Liver (tissue), 9 donors: ENCODE data around the gene ANKRD44. TPM values are rescaled to one million over a fixed set of nuclear protein-coding genes. Genes with fewer than 3 reads are reported as not detected.

ENCODE experiments used
- DNase-seq: peaks from one replicate; pipeline ENCODE4 v3.0.0-alpha.2; 2017; ENCODE audit warnings: low spot score
- H3K27ac ChIP-seq, 2 donors: one replicate each; pipeline ENCODE4 v1.7.0; 2013; ENCODE audit warnings: inconsistent platforms in 2 of 2, low read length in 2 of 2, control low read depth in 1 of 2, low read depth in 1 of 2, mild to moderate bottlenecking in 1 of 2
- H3K27me3 ChIP-seq, 4 donors: one replicate each; pipeline versions ENCODE4 v1.6.1 to v1.7.0; 2013; ENCODE audit warnings: low read length in 3 of 4, inconsistent platforms in 1 of 4, mild to moderate bottlenecking in 1 of 4, moderate library complexity in 1 of 4; ENCODE audit not compliant: control insufficient read depth in 4 of 4, insufficient read depth in 4 of 4
- H3K36me3 ChIP-seq, 4 donors: one replicate each; pipeline versions ENCODE4 v1.6.1 to v1.7.0; 2013; ENCODE audit warnings: low read length in 3 of 4, mild to moderate bottlenecking in 3 of 4, low read depth in 1 of 4, moderate library complexity in 1 of 4; ENCODE audit not compliant: control insufficient read depth in 4 of 4, insufficient read depth in 3 of 4
- H3K4me1 ChIP-seq, 4 donors: one replicate each; pipeline versions ENCODE4 v1.6.1 to v1.7.0; 2013; ENCODE audit warnings: low read length in 3 of 4, mild to moderate bottlenecking in 3 of 4, moderate library complexity in 1 of 4; ENCODE audit not compliant: control insufficient read depth in 4 of 4, insufficient read depth in 4 of 4
- H3K4me3 ChIP-seq, 3 donors: one replicate each; pipeline versions ENCODE4 v1.6.1 to v1.7.0; 2013; ENCODE audit warnings: low read length in 3 of 3, control low read depth in 1 of 3, low read depth in 1 of 3, mild to moderate bottlenecking in 1 of 3
- H3K9ac ChIP-seq, 2 donors: one replicate each; pipeline ENCODE4 v1.7.0; 2013; ENCODE audit warnings: low read length in 2 of 2, mild to moderate bottlenecking in 2 of 2, moderate library complexity in 2 of 2, control low read depth in 1 of 2, low read depth in 1 of 2
- H3K9me3 ChIP-seq, 4 donors: one replicate each; pipeline versions ENCODE4 v1.6.1 to v1.7.0; 2013; ENCODE audit warnings: low read length in 3 of 4; ENCODE audit not compliant: control insufficient read depth in 4 of 4
- FOXA1 ChIP-seq: IDR thresholded peaks from 2 replicates; pipeline ENCODE4 v1.6.1; 2016; ENCODE audit warnings: antibody characterized with exemption
- FOXA2 ChIP-seq: IDR thresholded peaks from 2 replicates; pipeline ENCODE4 v1.6.1; 2016; ENCODE audit warnings: antibody characterized with exemption
- GABPA ChIP-seq, 2 donors: IDR thresholded peaks in 1 of 2; conservative IDR thresholded peaks in 1 of 2; 2 replicates each; pipeline ENCODE4 v1.6.1; 2016; ENCODE audit warnings: antibody characterized with exemption in 2 of 2, mild to moderate bottlenecking in 1 of 2, moderate library complexity in 1 of 2
- HNF4A ChIP-seq, 2 donors: conservative IDR thresholded peaks; 2 replicates each; pipeline ENCODE4 v1.6.1; 2016; ENCODE audit warnings: antibody characterized with exemption in 2 of 2, mild to moderate bottlenecking in 2 of 2
- JUND ChIP-seq, 2 donors: IDR thresholded peaks; 2 replicates each; pipeline ENCODE4 v1.6.1; 2016; ENCODE audit warnings: antibody characterized with exemption in 2 of 2
- NR2F2 ChIP-seq: IDR thresholded peaks from 2 replicates; pipeline ENCODE4 v1.6.1; 2016; ENCODE audit warnings: antibody characterized with exemption
- RAD21 ChIP-seq, 2 donors: IDR thresholded peaks; 2 replicates each; pipeline ENCODE4 v1.6.1; 2016; ENCODE audit warnings: antibody characterized with exemption in 2 of 2, mild to moderate bottlenecking in 2 of 2
- RXRA ChIP-seq, 2 donors: IDR thresholded peaks; 2 replicates each; pipeline ENCODE4 v1.6.1; 2017 to 2018; ENCODE audit warnings: antibody characterized with exemption in 2 of 2, mild to moderate bottlenecking in 1 of 2
- SP1 ChIP-seq: IDR thresholded peaks from 2 replicates; pipeline ENCODE4 v1.6.1; 2018; ENCODE audit warnings: antibody characterized with exemption, mild to moderate bottlenecking
- TAF1 ChIP-seq: conservative IDR thresholded peaks from 2 replicates; pipeline ENCODE4 v1.6.1; 2016; ENCODE audit warnings: antibody characterized with exemption, mild to moderate bottlenecking
- WGBS: extraction: QIAGEN DNeasy Blood & Tissue Kit; methylation state at CpG from one replicate; pipeline ENCODE4 v1.1.7; 2013; 5-methylcytosine and 5-hydroxymethylcytosine counted together
- polyA plus RNA-seq, 2 donors: library from polyadenylated mRNA; stranded (reverse) in 1 of 2; unstranded in 1 of 2; fragments of 200-250 nt in 1 of 2; fragments of >200 nt in 1 of 2; fragmentation: Nextera tagmentation in 1 of 2; extraction: Ambion mirVana in 1 of 2; gene quantifications; one replicate each; pipeline versions ENCODE4 v1.2.1 to v1.2.3, GENCODE V29; 2013 to 2015
- total RNA-seq, 2 donors: library from RNA; depleted of rRNA; stranded (reverse); fragments of >200 nt; gene quantifications; one replicate each; pipeline ENCODE4 v1.2.3, GENCODE V29; 2014
- TF ChIP-seq, protein P1 (sequence below): IDR thresholded peaks from 2 replicates; pipeline ENCODE4 v1.6.1; 2016; ENCODE audit warnings: antibody characterized with exemption
- TF ChIP-seq, protein P2 (sequence below): IDR thresholded peaks from 2 replicates; pipeline ENCODE4 v1.6.1; 2016; ENCODE audit warnings: antibody characterized with exemption
- TF ChIP-seq, protein P3 (sequence below): fragments of 150-350 bp; IDR thresholded peaks from 2 replicates; pipeline ENCODE4 v1.5.1; 2017; ENCODE audit warnings: improper control_type of control experiment, low read depth, low read length; ENCODE audit not compliant: missing input control
- TF ChIP-seq, protein P4 (sequence below): IDR thresholded peaks from 2 replicates; pipeline ENCODE4 v1.6.1; 2016; ENCODE audit warnings: antibody characterized with exemption
- TF ChIP-seq, protein P5 (sequence below): IDR thresholded peaks from 2 replicates; pipeline ENCODE4 v1.6.1; 2016; ENCODE audit warnings: antibody characterized with exemption, mild to moderate bottlenecking
- donor health status: healthy.
- donor health status: healthy.
- donor health status: healthy.
- donor health status: healthy.
- donor health status: healthy.

ANKRD44 gene
- total and polyA plus RNA-seq, 4 donors, result 3.8 to 18.2 (median 6.8) TPM

DNA sequence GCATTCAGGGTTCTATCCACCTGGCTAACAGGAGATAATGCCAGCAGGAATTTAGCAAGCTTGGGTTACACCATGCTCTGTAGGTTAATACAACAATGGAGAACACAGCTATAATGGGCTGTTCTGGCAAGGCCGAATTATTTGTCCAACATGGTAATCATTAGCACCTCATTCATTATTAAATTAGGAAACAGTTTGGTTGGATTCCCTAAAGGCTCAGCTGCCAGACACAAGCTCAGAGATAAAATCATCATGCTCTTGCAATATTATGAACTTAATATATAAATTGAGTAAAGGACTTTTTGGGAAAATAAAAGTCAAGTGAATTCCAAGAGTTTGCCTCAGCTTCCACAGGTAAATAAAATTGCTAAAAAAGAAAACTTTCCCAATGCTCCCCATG lies 166.4 kb downstream of the ANKRD44 start:
- Histone ChIP-seq H3K9ac (no peak overlapping the region), H3K9me3 (no peaks in the 10 kb centered on the region), H3K36me3 (no peaks in the 10 kb centered on the region), H3K27ac (no peak overlapping the region), H3K4me3 (no peak overlapping the region), H3K27me3 (no peaks in the 10 kb centered on the region), H3K4me1 (no peaks in the 10 kb centered on the region)
- DNase-seq, result no peak
- TF ChIP-seq, protein P1, sequence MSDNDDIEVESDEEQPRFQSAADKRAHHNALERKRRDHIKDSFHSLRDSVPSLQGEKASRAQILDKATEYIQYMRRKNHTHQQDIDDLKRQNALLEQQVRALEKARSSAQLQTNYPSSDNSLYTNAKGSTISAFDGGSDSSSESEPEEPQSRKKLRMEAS, result no peak
- TF ChIP-seq RXRA (IDR thresholded peaks at IDR 0.05) (no peak), GABPA (IDR thresholded peaks at IDR 0.05 in 1 of 2, conservative IDR thresholded peaks at IDR 0.05 in 1 of 2) (no peak), JUND (IDR thresholded peaks at IDR 0.05) (no peak), NR2F2 (no peak), SP1 (no peak), RAD21 (IDR thresholded peaks at IDR 0.05) (no peak)
- TF ChIP-seq, protein P2, sequence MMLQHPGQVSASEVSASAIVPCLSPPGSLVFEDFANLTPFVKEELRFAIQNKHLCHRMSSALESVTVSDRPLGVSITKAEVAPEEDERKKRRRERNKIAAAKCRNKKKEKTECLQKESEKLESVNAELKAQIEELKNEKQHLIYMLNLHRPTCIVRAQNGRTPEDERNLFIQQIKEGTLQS, result no peak
- TF ChIP-seq, protein P3, sequence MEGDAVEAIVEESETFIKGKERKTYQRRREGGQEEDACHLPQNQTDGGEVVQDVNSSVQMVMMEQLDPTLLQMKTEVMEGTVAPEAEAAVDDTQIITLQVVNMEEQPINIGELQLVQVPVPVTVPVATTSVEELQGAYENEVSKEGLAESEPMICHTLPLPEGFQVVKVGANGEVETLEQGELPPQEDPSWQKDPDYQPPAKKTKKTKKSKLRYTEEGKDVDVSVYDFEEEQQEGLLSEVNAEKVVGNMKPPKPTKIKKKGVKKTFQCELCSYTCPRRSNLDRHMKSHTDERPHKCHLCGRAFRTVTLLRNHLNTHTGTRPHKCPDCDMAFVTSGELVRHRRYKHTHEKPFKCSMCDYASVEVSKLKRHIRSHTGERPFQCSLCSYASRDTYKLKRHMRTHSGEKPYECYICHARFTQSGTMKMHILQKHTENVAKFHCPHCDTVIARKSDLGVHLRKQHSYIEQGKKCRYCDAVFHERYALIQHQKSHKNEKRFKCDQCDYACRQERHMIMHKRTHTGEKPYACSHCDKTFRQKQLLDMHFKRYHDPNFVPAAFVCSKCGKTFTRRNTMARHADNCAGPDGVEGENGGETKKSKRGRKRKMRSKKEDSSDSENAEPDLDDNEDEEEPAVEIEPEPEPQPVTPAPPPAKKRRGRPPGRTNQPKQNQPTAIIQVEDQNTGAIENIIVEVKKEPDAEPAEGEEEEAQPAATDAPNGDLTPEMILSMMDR, result no peak
- 88% methylated on average over 1 of the region's 1 CpG for WGBS

DNA sequence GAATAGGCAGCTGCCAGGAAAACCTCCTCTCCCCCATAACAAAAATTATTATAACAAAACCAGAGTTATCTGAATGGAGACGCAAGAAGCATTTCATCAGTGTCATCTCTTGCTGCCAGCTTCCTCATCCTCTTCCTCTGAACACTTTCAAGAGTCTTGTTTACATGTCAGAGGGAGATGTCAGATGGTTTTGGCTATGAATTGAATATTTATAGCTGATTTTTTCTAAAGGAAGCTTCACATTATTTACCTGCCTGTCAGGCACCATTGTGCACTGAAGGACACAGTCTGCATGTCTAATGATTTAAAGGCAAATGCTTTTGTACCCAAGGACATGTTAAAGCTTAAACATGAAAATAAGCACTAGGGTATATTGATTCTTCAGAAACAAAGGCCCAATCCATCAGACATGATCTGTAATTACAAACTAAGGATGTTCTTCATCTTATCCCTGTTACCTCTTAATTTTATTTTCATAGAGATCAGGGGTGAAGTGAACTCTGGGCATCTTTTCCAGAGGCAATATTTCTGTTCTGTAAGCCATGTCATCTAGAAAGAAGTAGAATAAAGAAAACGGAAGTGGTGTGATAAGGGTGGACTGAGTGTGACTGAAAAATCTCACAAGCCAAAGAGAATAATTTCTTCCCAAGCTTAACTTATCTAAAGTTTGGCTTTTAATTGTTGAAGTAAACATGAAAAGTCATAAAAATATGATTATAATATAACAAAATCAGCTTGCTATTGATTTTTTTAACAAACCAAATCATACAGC lies 168.7 kb downstream of the ANKRD44 start:
- peak overlapping the region in 1 of 2 donors; percentile 12 for H3K27ac ChIP-seq
- no peak overlapping the region for H3K9ac ChIP-seq
- DNase-seq, result no peak
- no peaks in the 10 kb centered on the region for H3K27me3 ChIP-seq
- no peaks in the 10 kb centered on the region for H3K4me1 ChIP-seq
- H3K9me3 ChIP-seq, result no peaks in the 10 kb centered on the region
- TF ChIP-seq, protein P1, result no peak
- H3K4me3 ChIP-seq, result no peak overlapping the region
- WGBS, result 68% methylated on average over 2 of the region's 2 CpGs
- no peaks in the 10 kb centered on the region for H3K36me3 ChIP-seq

DNA sequence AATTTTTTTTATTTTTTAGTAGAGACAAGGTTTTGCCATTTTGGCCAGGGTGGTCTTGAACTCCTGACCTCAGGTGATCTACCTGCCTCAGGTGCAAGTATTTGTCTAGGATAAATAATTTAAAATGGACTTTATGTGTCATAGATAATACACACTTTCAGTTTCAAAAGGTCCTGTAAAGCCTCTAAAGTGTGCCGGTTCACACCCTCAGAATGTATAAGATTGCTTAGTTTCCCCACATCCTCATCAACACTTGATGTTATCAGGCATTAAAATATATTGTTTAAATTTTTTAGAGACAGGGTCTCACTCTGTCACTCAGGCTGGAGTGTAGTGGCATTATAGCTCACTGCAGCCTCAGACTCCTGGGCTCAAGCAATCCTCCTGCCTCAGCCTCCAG lies 170.5 kb downstream of the ANKRD44 start:
- no peaks in the 10 kb centered on the region for H3K36me3 ChIP-seq
- no peak for TF ChIP-seq RXRA (IDR thresholded peaks at IDR 0.05)
- WGBS, result 86% methylated on average over 1 of the region's 1 CpG
- no peak overlapping the region for H3K9ac ChIP-seq
- no peak for DNase-seq
- no peaks in the 10 kb centered on the region for H3K4me1 ChIP-seq
- no peaks in the 10 kb centered on the region for H3K27me3 ChIP-seq
- no peak overlapping the region for H3K27ac ChIP-seq
- no peak overlapping the region for H3K4me3 ChIP-seq
- no peaks in the 10 kb centered on the region for H3K9me3 ChIP-seq

DNA sequence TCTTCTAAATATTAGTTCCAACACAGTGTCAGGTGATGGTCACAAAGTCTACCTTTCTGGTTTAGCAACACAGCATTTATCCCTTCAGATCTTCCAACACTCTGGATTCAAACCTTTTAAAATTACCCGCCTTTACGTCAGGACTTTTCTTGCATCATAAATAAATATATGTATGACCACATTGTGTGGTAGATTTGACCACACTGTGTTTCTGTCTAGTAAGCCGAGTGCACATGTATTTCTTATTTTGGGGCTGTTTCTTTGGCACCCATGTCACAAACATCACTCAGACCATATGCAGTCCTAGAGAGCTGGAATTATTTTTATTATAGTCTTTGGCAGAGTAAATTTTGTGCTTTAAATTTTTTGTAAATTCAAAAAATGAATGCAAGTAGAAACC lies 172.1 kb downstream of the ANKRD44 start:
- Histone ChIP-seq H3K4me1 (no peaks in the 10 kb centered on the region), H3K27me3 (no peaks in the 10 kb centered on the region), H3K9me3 (no peaks in the 10 kb centered on the region), H3K4me3 (no peak overlapping the region), H3K9ac (no peak overlapping the region), H3K27ac (no peak overlapping the region), H3K36me3 (no peaks in the 10 kb centered on the region)
- no peak for DNase-seq
- WGBS, result 90% methylated on average over 3 of the region's 3 CpGs
- TF ChIP-seq SP1 (no peak), NR2F2 (no peak), TAF1 (no peak), HNF4A (conservative IDR thresholded peaks at IDR 0.05) (no peak), FOXA2 (no peak), FOXA1 (no peak)
- TF ChIP-seq, protein P4, sequence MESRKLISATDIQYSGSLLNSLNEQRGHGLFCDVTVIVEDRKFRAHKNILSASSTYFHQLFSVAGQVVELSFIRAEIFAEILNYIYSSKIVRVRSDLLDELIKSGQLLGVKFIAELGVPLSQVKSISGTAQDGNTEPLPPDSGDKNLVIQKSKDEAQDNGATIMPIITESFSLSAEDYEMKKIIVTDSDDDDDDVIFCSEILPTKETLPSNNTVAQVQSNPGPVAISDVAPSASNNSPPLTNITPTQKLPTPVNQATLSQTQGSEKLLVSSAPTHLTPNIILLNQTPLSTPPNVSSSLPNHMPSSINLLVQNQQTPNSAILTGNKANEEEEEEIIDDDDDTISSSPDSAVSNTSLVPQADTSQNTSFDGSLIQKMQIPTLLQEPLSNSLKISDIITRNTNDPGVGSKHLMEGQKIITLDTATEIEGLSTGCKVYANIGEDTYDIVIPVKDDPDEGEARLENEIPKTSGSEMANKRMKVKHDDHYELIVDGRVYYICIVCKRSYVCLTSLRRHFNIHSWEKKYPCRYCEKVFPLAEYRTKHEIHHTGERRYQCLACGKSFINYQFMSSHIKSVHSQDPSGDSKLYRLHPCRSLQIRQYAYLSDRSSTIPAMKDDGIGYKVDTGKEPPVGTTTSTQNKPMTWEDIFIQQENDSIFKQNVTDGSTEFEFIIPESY, result no peak
- TF ChIP-seq, protein P5, sequence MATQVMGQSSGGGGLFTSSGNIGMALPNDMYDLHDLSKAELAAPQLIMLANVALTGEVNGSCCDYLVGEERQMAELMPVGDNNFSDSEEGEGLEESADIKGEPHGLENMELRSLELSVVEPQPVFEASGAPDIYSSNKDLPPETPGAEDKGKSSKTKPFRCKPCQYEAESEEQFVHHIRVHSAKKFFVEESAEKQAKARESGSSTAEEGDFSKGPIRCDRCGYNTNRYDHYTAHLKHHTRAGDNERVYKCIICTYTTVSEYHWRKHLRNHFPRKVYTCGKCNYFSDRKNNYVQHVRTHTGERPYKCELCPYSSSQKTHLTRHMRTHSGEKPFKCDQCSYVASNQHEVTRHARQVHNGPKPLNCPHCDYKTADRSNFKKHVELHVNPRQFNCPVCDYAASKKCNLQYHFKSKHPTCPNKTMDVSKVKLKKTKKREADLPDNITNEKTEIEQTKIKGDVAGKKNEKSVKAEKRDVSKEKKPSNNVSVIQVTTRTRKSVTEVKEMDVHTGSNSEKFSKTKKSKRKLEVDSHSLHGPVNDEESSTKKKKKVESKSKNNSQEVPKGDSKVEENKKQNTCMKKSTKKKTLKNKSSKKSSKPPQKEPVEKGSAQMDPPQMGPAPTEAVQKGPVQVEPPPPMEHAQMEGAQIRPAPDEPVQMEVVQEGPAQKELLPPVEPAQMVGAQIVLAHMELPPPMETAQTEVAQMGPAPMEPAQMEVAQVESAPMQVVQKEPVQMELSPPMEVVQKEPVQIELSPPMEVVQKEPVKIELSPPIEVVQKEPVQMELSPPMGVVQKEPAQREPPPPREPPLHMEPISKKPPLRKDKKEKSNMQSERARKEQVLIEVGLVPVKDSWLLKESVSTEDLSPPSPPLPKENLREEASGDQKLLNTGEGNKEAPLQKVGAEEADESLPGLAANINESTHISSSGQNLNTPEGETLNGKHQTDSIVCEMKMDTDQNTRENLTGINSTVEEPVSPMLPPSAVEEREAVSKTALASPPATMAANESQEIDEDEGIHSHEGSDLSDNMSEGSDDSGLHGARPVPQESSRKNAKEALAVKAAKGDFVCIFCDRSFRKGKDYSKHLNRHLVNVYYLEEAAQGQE, result no peak
